Neuronal stem cell (in vitro differentiated cells): Measurements from ENCODE around the gene REPIN1.

ENCODE experiments used
- DNase-seq: peaks from one replicate; pipeline ENCODE4 v3.0.0-alpha.2; 2013; ENCODE audit warnings: low spot score
- H2AFZ ChIP-seq: one replicate; pipeline ENCODE4 v1.6.1; 2013; ENCODE audit warnings: mild to moderate bottlenecking, low read length, inconsistent platforms
- H2AK5ac ChIP-seq: 2 replicates; pipeline ENCODE4 v1.6.1; 2013; ENCODE audit warnings: low read depth, mild to moderate bottlenecking, inconsistent platforms, low read length, moderate library complexity, mixed read lengths
- H2BK120ac ChIP-seq: 2 replicates; pipeline ENCODE4 v1.6.1; 2013; ENCODE audit warnings: low read depth, mild to moderate bottlenecking, inconsistent platforms, low read length, moderate library complexity, mixed read lengths
- H2BK12ac ChIP-seq: one replicate; pipeline ENCODE4 v1.6.1; 2013; ENCODE audit warnings: low read length, inconsistent platforms
- H2BK15ac ChIP-seq: 2 replicates; pipeline ENCODE4 v1.6.1; 2013; ENCODE audit warnings: mild to moderate bottlenecking, low read length, inconsistent platforms, mixed read lengths
- H2BK5ac ChIP-seq: one replicate; pipeline ENCODE4 v1.6.1; 2013; ENCODE audit warnings: inconsistent platforms, mild to moderate bottlenecking, low read length, moderate library complexity
- H3K14ac ChIP-seq: one replicate; pipeline ENCODE4 v1.6.1; 2013; ENCODE audit warnings: low read length, inconsistent platforms
- H3K18ac ChIP-seq: 2 replicates; pipeline ENCODE4 v1.6.1; 2013; ENCODE audit warnings: low read length, inconsistent platforms
- H3K23ac ChIP-seq: 2 replicates; pipeline ENCODE4 v1.6.1; 2013; ENCODE audit warnings: low read depth, mild to moderate bottlenecking, mixed read lengths, low read length, inconsistent platforms; ENCODE audit not compliant: poor library complexity
- H3K27ac ChIP-seq: replicated peaks from 3 replicates; pipeline ENCODE4 v1.5.1; 2013; ENCODE audit warnings: low read length, inconsistent platforms
- H3K27me3 ChIP-seq, 3 experiments: 2 replicates each; pipeline ENCODE4 v1.6.1; 2013; ENCODE audit warnings: low read length in 3 of 3, mild to moderate bottlenecking in 2 of 3, inconsistent platforms in 1 of 3, low read depth in 1 of 3, mixed read lengths in 1 of 3, moderate library complexity in 1 of 3; ENCODE audit not compliant: control insufficient read depth in 3 of 3, insufficient read depth in 3 of 3
- H3K36me3 ChIP-seq, 2 donors: replicated peaks in 1 of 2; 2 replicates each; pipeline ENCODE4 v1.6.1; 2013; ENCODE audit warnings: low read length in 2 of 2; ENCODE audit not compliant: control insufficient read depth in 2 of 2, insufficient read depth in 2 of 2
- H3K4ac ChIP-seq: 2 replicates; pipeline ENCODE4 v1.6.1; 2013; ENCODE audit warnings: inconsistent platforms, mild to moderate bottlenecking, low read length, moderate library complexity
- H3K4me1 ChIP-seq, 2 donors: 1 replicate in 1 of 2; 2 replicates in 1 of 2; pipeline ENCODE4 v1.6.1; 2013; ENCODE audit warnings: low read length in 2 of 2, low read depth in 1 of 2; ENCODE audit not compliant: control insufficient read depth in 2 of 2, insufficient read depth in 1 of 2
- H3K4me2 ChIP-seq: one replicate; pipeline ENCODE4 v1.6.1; 2013; ENCODE audit warnings: mild to moderate bottlenecking, low read length, inconsistent platforms; ENCODE audit not compliant: insufficient read depth, poor library complexity, severe bottlenecking
- H3K4me3 ChIP-seq, 2 donors: 2 replicates each; pipeline ENCODE4 v1.5.1; 2013; ENCODE audit warnings: low read length in 2 of 2, mild to moderate bottlenecking in 2 of 2, inconsistent platforms in 1 of 2, moderate library complexity in 1 of 2
- H3K79me1 ChIP-seq: one replicate; pipeline ENCODE4 v1.6.1; 2013; ENCODE audit warnings: low read depth, mild to moderate bottlenecking, inconsistent platforms, low read length, moderate library complexity
- H3K9ac ChIP-seq: one replicate; pipeline ENCODE4 v1.6.1; 2013; ENCODE audit warnings: mild to moderate bottlenecking, low read depth, low read length, inconsistent platforms; ENCODE audit not compliant: poor library complexity
- H3K9me3 ChIP-seq, 2 donors: replicated peaks in 1 of 2; 2 replicates each; pipeline versions ENCODE3 to v1.6.1; 2013; ENCODE audit warnings: low read length in 2 of 2, mild to moderate bottlenecking in 2 of 2, inconsistent platforms in 1 of 2, low read depth in 1 of 2, mixed read lengths in 1 of 2, moderate library complexity in 1 of 2; ENCODE audit not compliant: control insufficient read depth in 2 of 2, insufficient read depth in 1 of 2
- H4K8ac ChIP-seq: one replicate; pipeline ENCODE4 v1.6.1; 2013; ENCODE audit warnings: low read depth, mild to moderate bottlenecking, inconsistent platforms, low read length, moderate library complexity
- H4K91ac ChIP-seq: one replicate; pipeline ENCODE4 v1.6.1; 2013; ENCODE audit warnings: low read length, low read depth, mild to moderate bottlenecking, inconsistent platforms; ENCODE audit not compliant: poor library complexity
- WGBS, 2 donors: extraction: QIAGEN DNeasy Blood & Tissue Kit; methylation state at CpG; one replicate each; pipeline ENCODE4 v1.1.7; 2013; ENCODE audit warnings: missing lambda C conversion rate in 2 of 2, mixed read lengths in 1 of 2; ENCODE audit not compliant: insufficient read length in 2 of 2, insufficient replicate concordance in 1 of 2; ENCODE audit errors: extremely low coverage in 2 of 2; 5-methylcytosine and 5-hydroxymethylcytosine counted together

REPIN1 gene

GRCh38 chr7:150397346-150398107, 28.9 kb downstream of the REPIN1 start:
- Histone ChIP-seq H2BK15ac (no peak overlapping the region), H3K9me3 (no peaks in the 10 kb centered on the region), H2BK5ac (no peak overlapping the region), H3K36me3 (peaks cover 14 to 33% of the 10 kb centered on the region in 2 donors), H3K27ac (no peak overlapping the region), H3K4me2 (no peak overlapping the region), H2AFZ (no peak overlapping the region), H3K14ac (no peak overlapping the region), H3K18ac (no peak overlapping the region), H2AK5ac (no peak overlapping the region), H4K91ac (no peak overlapping the region), H3K9ac (peak overlapping the region; percentile 73), H3K23ac (peak overlapping the region; percentile 31), H3K4me3 (no peak overlapping the region), H2BK120ac (no peak overlapping the region), H3K79me1 (peaks cover 1% of the 10 kb centered on the region), H3K4me1 (peaks cover 39 to 42% of the 10 kb centered on the region in 2 donors), H3K27me3 (no peaks in the 10 kb centered on the region), H2BK12ac (no peak overlapping the region), H3K4ac (no peak overlapping the region), H4K8ac (no peak overlapping the region)
- WGBS, 2 donors: no CpG with 5 or more reads among the region's 91 CpGs
- no peak for DNase-seq

GRCh38 chr7:150398108-150398964, 29.7 kb downstream of the REPIN1 start:
- Histone ChIP-seq H2AK5ac (no peak overlapping the region), H3K79me1 (peaks cover 1% of the 10 kb centered on the region), H3K4me3 (no peak overlapping the region), H2BK120ac (no peak overlapping the region), H4K91ac (no peak overlapping the region), H3K4me1 (peaks cover 46 to 50% of the 10 kb centered on the region in 2 donors), H3K4ac (no peak overlapping the region), H3K23ac (peak overlapping the region; percentile 52), H3K27ac (no peak overlapping the region), H3K9ac (peak overlapping the region; percentile 12), H3K36me3 (peaks cover 14 to 33% of the 10 kb centered on the region in 2 donors), H4K8ac (no peak overlapping the region), H2AFZ (no peak overlapping the region), H2BK12ac (no peak overlapping the region), H3K14ac (no peak overlapping the region), H3K27me3 (no peaks in the 10 kb centered on the region), H3K4me2 (no peak overlapping the region), H3K9me3 (no peaks in the 10 kb centered on the region), H3K18ac (peak overlapping the region; percentile 65), H2BK15ac (no peak overlapping the region), H2BK5ac (peak overlapping the region; percentile 47)
- no peak for DNase-seq
- no CpG with 5 or more reads among the region's 27 CpGs for WGBS, 2 donors

- H2BK12ac ChIP-seq: no peak overlapping the region
- H3K36me3 ChIP-seq: peaks cover 14 to 33% of the 10 kb centered on the region in 2 donors
- H3K79me1 ChIP-seq: peaks cover 1% of the 10 kb centered on the region
- no peak overlapping the region for H3K4ac ChIP-seq
- no peak overlapping the region for H3K4me2 ChIP-seq
- H3K14ac ChIP-seq: no peak overlapping the region
- DNase-seq: no peak
- H3K23ac ChIP-seq: no peak overlapping the region
- no peak overlapping the region for H3K27ac ChIP-seq
- peak overlapping the region; percentile 62 for H3K18ac ChIP-seq
- peaks cover 51 to 56% of the 10 kb centered on the region in 2 donors for H3K4me1 ChIP-seq
- no CpG with 5 or more reads among the region's 2 CpGs for WGBS, 2 donors
- H4K91ac ChIP-seq: no peak overlapping the region
- no peak overlapping the region for H2AFZ ChIP-seq
- H3K4me3 ChIP-seq: no peak overlapping the region
- no peak overlapping the region for H4K8ac ChIP-seq
- H2BK15ac ChIP-seq: no peak overlapping the region
- H2BK120ac ChIP-seq: no peak overlapping the region
- peak overlapping the region; percentile 47 for H2BK5ac ChIP-seq
- H3K9me3 ChIP-seq: no peaks in the 10 kb centered on the region
- H3K27me3 ChIP-seq: no peaks in the 10 kb centered on the region
- H3K9ac ChIP-seq: no peak overlapping the region
- no peak overlapping the region for H2AK5ac ChIP-seq
Observed at GRCh38 chr7:150398965-150399320, 30.3 kb downstream of the REPIN1 start.

- no peak overlapping the region for H3K4me2 ChIP-seq
- no peak overlapping the region for H3K14ac ChIP-seq
- H4K8ac ChIP-seq: no peak overlapping the region
- H3K27ac ChIP-seq: peak overlapping the region; percentile 25
- no peak overlapping the region for H3K9ac ChIP-seq
- no peak overlapping the region for H4K91ac ChIP-seq
- H3K4me1 ChIP-seq: peaks cover 55 to 62% of the 10 kb centered on the region in 2 donors
- H3K4ac ChIP-seq: no peak overlapping the region
- no peaks in the 10 kb centered on the region for H3K9me3 ChIP-seq
- peak overlapping the region; percentile 30 for H2AK5ac ChIP-seq
- peak overlapping the region; percentile 62 for H3K18ac ChIP-seq
- no peak overlapping the region for H2BK15ac ChIP-seq
- H3K79me1 ChIP-seq: peaks cover 1% of the 10 kb centered on the region
- no peak overlapping the region for H3K4me3 ChIP-seq
- H2BK5ac ChIP-seq: peak overlapping the region; percentile 47
- WGBS, 2 donors: no CpG with 5 or more reads among the region's 15 CpGs
- H3K36me3 ChIP-seq: peaks cover 14 to 33% of the 10 kb centered on the region in 2 donors
- H3K27me3 ChIP-seq: no peaks in the 10 kb centered on the region
- H2BK12ac ChIP-seq: no peak overlapping the region
- H2BK120ac ChIP-seq: no peak overlapping the region
- no peak overlapping the region for H3K23ac ChIP-seq
- no peak overlapping the region for H2AFZ ChIP-seq
- DNase-seq: no peak
Observed at GRCh38 chr7:150399421-150400007, 30.9 kb downstream of the REPIN1 start.
